HepG2 (cell line): ENCODE data around the gene TH. TPM values are rescaled to one million over a fixed set of nuclear protein-coding genes. Genes with fewer than 3 reads are reported as not detected.

Experiments
- ATAC-seq: fragments of 200-7000 bp; cut with Tn5 transposase; 3 replicates; pipeline ENCODE4 v1.9.1; 2020; ENCODE audit warnings: mild to moderate bottlenecking, moderate library complexity
- BruUV-seq: library from RNA; stranded (reverse); fragments of 400-500 nt; replicated peaks from 2 replicates; lab custom pipeline; 2021; lab: Mats Ljungman, UMichigan
- CTCF ChIA-PET: fragments of 300-600 bp; formaldehyde crosslinking; extraction: SDS; loops from one replicate; lab custom pipeline; 2021; ENCODE audit warnings: low total read pairs, inconsistent platforms, low intra/inter-chr PET ratio; lab: Yijun Ruan, JAX
- POLR2A ChIA-PET: fragments of 350-600 bp; sonication (Branson Sonifier 250); formaldehyde crosslinking; loops from one replicate; lab custom pipeline; 2020; ENCODE audit warnings: antibody characterized with exemption, inconsistent platforms; lab: Yijun Ruan, JAX
- DNase-seq: peaks from one replicate; pipeline ENCODE4 v3.0.0-alpha.2; 2015; ENCODE audit warnings: low spot score
- FAIRE-seq: peaks from 3 replicates; lab custom pipeline; 2011; peaks lifted over from hg19 to GRCh38; lab: Jason Lieb, UNC
- H2AFZ ChIP-seq: one replicate; pipeline ENCODE4 v1.6.1; 2011; ENCODE audit warnings: low read length, inconsistent platforms
- H3K27ac ChIP-seq: fragments of 300-600 bp; 3 replicates; pipeline ENCODE4 v1.8.0; 2011; ENCODE audit warnings: mixed run types, mild to moderate bottlenecking, mixed read lengths, low read length, inconsistent platforms; ENCODE audit not compliant: insufficient read depth; ENCODE audit errors: extremely low read length
- H3K27me3 ChIP-seq, 2 experiments: fragments of 200-600 bp in 1 of 2; 2 replicates in 1 of 2; 3 replicates in 1 of 2; pipeline versions ENCODE4 v1.6.0 to v1.8.0; 2011; ENCODE audit warnings: low read length in 2 of 2, mild to moderate bottlenecking in 2 of 2, moderate library complexity in 2 of 2, inconsistent platforms in 1 of 2; ENCODE audit not compliant: insufficient read depth in 2 of 2, control insufficient read depth in 1 of 2
- H3K36me3 ChIP-seq, 2 experiments: fragments of 200-600 bp in 1 of 2; replicated peaks in 1 of 2; 2 replicates in 1 of 2; 3 replicates in 1 of 2; pipeline versions ENCODE4 v1.5.1 to v1.8.0; 2011; ENCODE audit warnings: low read length in 2 of 2, inconsistent platforms in 1 of 2; ENCODE audit not compliant: insufficient read depth in 2 of 2, control insufficient read depth in 1 of 2
- H3K4me1 ChIP-seq: 2 replicates; pipeline ENCODE4 v1.5.1; 2012; ENCODE audit warnings: low read length, inconsistent platforms; ENCODE audit not compliant: insufficient read depth
- H3K4me2 ChIP-seq: 2 replicates; pipeline ENCODE4 v1.6.0; 2011; ENCODE audit warnings: low read depth, low read length, inconsistent platforms
- H3K4me3 ChIP-seq, 3 experiments: fragments of 200-600 bp in 1 of 3; sonication (generic), shearing (Covaris generic) in 1 of 3; replicated peaks in 1 of 3; 2 replicates each; pipeline ENCODE4 v1.5.1; 2011 to 2016; ENCODE audit warnings: low read length in 3 of 3, inconsistent platforms in 2 of 3, low read depth in 2 of 3, mild to moderate bottlenecking in 2 of 3, control low read depth in 1 of 3, mixed read lengths in 1 of 3; ENCODE audit not compliant: insufficient read depth in 1 of 3
- H3K79me2 ChIP-seq: one replicate; pipeline ENCODE4 v1.6.1; 2011; ENCODE audit warnings: low read length, inconsistent platforms; ENCODE audit not compliant: insufficient read depth
- H3K9ac ChIP-seq: 2 replicates; pipeline ENCODE4 v1.6.0; 2011; ENCODE audit warnings: mild to moderate bottlenecking, low read depth, low read length, inconsistent platforms; ENCODE audit not compliant: insufficient read depth
- H3K9me3 ChIP-seq: 2 replicates; pipeline ENCODE4 v1.5.1; 2012; ENCODE audit warnings: mild to moderate bottlenecking, low read length
- H4K20me1 ChIP-seq: 2 replicates; pipeline ENCODE4 v1.6.0; 2011; ENCODE audit warnings: inconsistent platforms, mild to moderate bottlenecking, low read length, moderate library complexity; ENCODE audit not compliant: insufficient read depth
- ARID2 ChIP-seq: sonication (generic); formaldehyde crosslinking; IDR thresholded peaks from 2 replicates; pipeline ENCODE4 v1.8.1; 2022; ENCODE audit warnings: mild to moderate bottlenecking, missing genetic modification reagents, borderline replicate concordance
- GATA4 ChIP-seq: sonication (generic); IDR thresholded peaks from 2 replicates; pipeline ENCODE4 v1.6.1; 2016; ENCODE audit warnings: antibody characterized with exemption, low read depth, borderline replicate concordance
- HES4 ChIP-seq: sonication (generic); formaldehyde crosslinking; IDR thresholded peaks from 2 replicates; pipeline ENCODE4 v1.9.0; 2021; ENCODE audit warnings: mild to moderate bottlenecking, missing genetic modification reagents, borderline replicate concordance
- KLF13 ChIP-seq: sonication (generic); formaldehyde crosslinking; IDR thresholded peaks from 2 replicates; pipeline ENCODE4 v1.4.0; 2020; ENCODE audit warnings: mild to moderate bottlenecking, missing genetic modification reagents
- KMT2A ChIP-seq: sonication (generic); formaldehyde crosslinking; IDR thresholded peaks from 2 replicates; pipeline ENCODE4 v1.4.0; 2020; ENCODE audit warnings: missing genetic modification reagents
- NCOR1 ChIP-seq: fragments of 200-600 bp; sonication (generic); IDR thresholded peaks from 2 replicates; pipeline ENCODE4 v1.7.0; 2017; ENCODE audit warnings: antibody characterized with exemption, low read length, borderline replicate concordance
- POLR2G ChIP-seq: fragments of 200-400 bp; formaldehyde crosslinking; IDR thresholded peaks from 2 replicates; pipeline ENCODE4 v1.6.1; 2018; ENCODE audit warnings: mild to moderate bottlenecking, low read depth, low read length, moderate library complexity
- RARA ChIP-seq: IDR thresholded peaks from 2 replicates; pipeline ENCODE4 v1.6.1; 2016; ENCODE audit warnings: missing genetic modification reagents, missing compliant biosample characterization
- SNAPC2 ChIP-seq: sonication (generic); formaldehyde crosslinking; IDR thresholded peaks from 2 replicates; pipeline ENCODE4 v1.8.1; 2022; ENCODE audit warnings: mild to moderate bottlenecking, missing genetic modification reagents
- XBP1 ChIP-seq: sonication (generic); formaldehyde crosslinking; IDR thresholded peaks from 2 replicates; pipeline ENCODE4 v1.5.0; 2020; ENCODE audit warnings: missing genetic modification reagents
- ZHX1 ChIP-seq: sonication (generic); formaldehyde crosslinking; IDR thresholded peaks from 2 replicates; pipeline ENCODE4 v1.8.1; 2022; ENCODE audit warnings: low read depth, mild to moderate bottlenecking, missing genetic modification reagents
- ZNF292 ChIP-seq: sonication (generic); formaldehyde crosslinking; IDR thresholded peaks from 2 replicates; pipeline ENCODE4 v1.8.1; 2022; ENCODE audit warnings: mild to moderate bottlenecking, low read depth, missing genetic modification reagents, borderline replicate concordance
- ZNF431 ChIP-seq: sonication (generic); formaldehyde crosslinking; IDR thresholded peaks from 2 replicates; pipeline ENCODE4 v1.9.0; 2022; ENCODE audit warnings: missing genetic modification reagents, low read depth, mild to moderate bottlenecking, borderline replicate concordance
- ZNF597 ChIP-seq: sonication (generic); formaldehyde crosslinking; IDR thresholded peaks from 2 replicates; pipeline ENCODE4 v1.5.0; 2020; ENCODE audit warnings: missing genetic modification reagents
- ZNF747 ChIP-seq: sonication (generic); formaldehyde crosslinking; IDR thresholded peaks from 2 replicates; pipeline ENCODE4 v1.8.1; 2023; ENCODE audit warnings: missing genetic modification reagents, mild to moderate bottlenecking, borderline replicate concordance
- ZSCAN20 ChIP-seq: sonication (generic); formaldehyde crosslinking; IDR thresholded peaks from 2 replicates; pipeline ENCODE4 v1.4.0; 2020; ENCODE audit warnings: missing genetic modification reagents, mild to moderate bottlenecking, borderline replicate concordance
- WGBS: methylation state at CpG from one replicate; pipeline ENCODE4 v1.1.6; 2017; ENCODE audit warnings: low lambda C conversion rate; 5-methylcytosine and 5-hydroxymethylcytosine counted together
- in situ Hi-C: cut with HindIII; loops from 2 replicates; pipeline ENCODE4 v1.10.0; 2017; ENCODE audit warnings: low pct_unique_long_range_greater_than_20kb; ENCODE audit not compliant: extremely low pct_ligation_motif_present
- intact Hi-C: fragments of 100-400 bp; cut with micrococcal nuclease; formaldehyde crosslinking; loops from one replicate; pipeline ENCODE4 v1.10.0; 2022; ENCODE audit not compliant: unreplicated experiment
- polyA plus RNA-seq, 8 experiments: library from polyadenylated mRNA; depleted of rRNA in 3 of 8; stranded (reverse) in 7 of 8; unstranded in 1 of 8; fragments of >200 nt; fragmentation: Illumina TruSeq in 4 of 8; extraction: Trizol in 4 of 8; gene quantifications; 2 replicates each; pipeline versions ENCODE4 v1.2.1 to v1.2.3, GENCODE V29; 2011 to 2016; ENCODE audit warnings: low read depth in 4 of 8, missing spikeins in 1 of 8, mixed read lengths in 1 of 8; ENCODE audit not compliant: insufficient read depth in 1 of 8
- total RNA-seq, 5 experiments: library from RNA; depleted of rRNA; stranded (reverse); fragments of >200 nt; fragmentation: Illumina TruSeq; extraction: Trizol; gene quantifications; 2 replicates each; pipeline ENCODE4 v1.2.3, GENCODE V29; 2016; ENCODE audit warnings: low read depth in 1 of 5
- TF ChIP-seq, protein P1 (sequence below): sonication (generic); formaldehyde crosslinking; IDR thresholded peaks from 2 replicates; pipeline ENCODE4 v1.4.0; 2020; ENCODE audit warnings: missing genetic modification reagents

The TH gene
- total and polyA plus RNA-seq, 2 of the 13 experiments (the other 11 are each of a cell fraction or from before 2014, with no cell fraction given): 0.36 TPM; not detected in 1

DNA sequence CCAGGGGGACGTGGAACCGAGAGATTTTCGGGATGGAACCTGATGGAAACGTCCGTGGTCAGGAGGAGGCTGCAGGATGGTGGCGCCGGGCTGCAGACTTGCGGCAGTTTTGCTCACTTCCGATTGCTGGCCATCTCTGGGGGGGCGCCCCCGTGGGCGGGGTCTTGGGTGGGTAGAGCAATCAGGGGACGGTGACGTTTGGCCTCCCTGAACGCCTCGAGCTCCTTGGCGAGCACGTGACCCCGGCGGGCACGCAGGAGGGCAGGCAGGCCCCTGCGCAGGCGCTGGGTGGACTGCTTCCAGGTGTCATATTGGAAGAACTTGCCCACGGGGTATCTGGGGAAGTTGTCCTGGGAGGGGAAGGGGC lies 38.8 kb downstream of the TH start (continued):
- TF ChIP-seq ZNF747 (0 out of 2 replicates have a peak, but pooled peaks have one; percentile 11), ZHX1 (peak; percentile 33)

- Histone ChIP-seq H3K4me2 (no peak overlapping the region), H3K79me2 (peaks cover 11% of the 10 kb centered on the region), H2AFZ (no peak overlapping the region), H3K9me3 (no peaks in the 10 kb centered on the region), H4K20me1 (peaks cover 66% of the 10 kb centered on the region), H3K4me3 (no peak overlapping the region), H3K27me3 (no peaks in the 10 kb centered on the region), H3K9ac (no peak overlapping the region), H3K27ac (no peak overlapping the region), H3K36me3 (peaks cover 24 to 47% of the 10 kb centered on the region in 2 experiments; a peak in 4 of 5 replicates), H3K4me1 (peaks cover 28% of the 10 kb centered on the region)
- CTCF ChIA-PET: no interaction called here
- WGBS: 87% methylated on average over 6 of the region's 6 CpGs
- DNase-seq: no peak
- POLR2A ChIA-PET: interaction anchor here (1.9 kb wide), 1 partner anchor 142 kb away, joined by 6 read pairs; no protein-coding TSS in a partner anchor
- no peak for FAIRE-seq
- no peak for ATAC-seq
- intact Hi-C loops: no loop called here
- in situ Hi-C loops: no loop called here
- BruUV-seq: no TSS peak
- TF ChIP-seq XBP1: no peak
- no peak for TF ChIP-seq HES4 (CRISPR knock-in tag)
- TF ChIP-seq SNAPC2 (CRISPR knock-in tag): no peak
- 0 out of 2 replicates have a peak, but pooled peaks have one; percentile 67 for TF ChIP-seq ARID2
- no peak for TF ChIP-seq KLF13 (CRISPR knock-in tag)
- no peak for TF ChIP-seq KMT2A (CRISPR knock-in tag)
- TF ChIP-seq ZNF597: no peak
- TF ChIP-seq ZNF292 (CRISPR knock-in tag): no peak
- TF ChIP-seq RARA: no peak
- 0 out of 2 replicates have a peak, but pooled peaks have one; percentile 39 for TF ChIP-seq NCOR1
- TF ChIP-seq POLR2G: peak; percentile 61; the same call in 1 of the 2 replicates
- TF ChIP-seq, protein P1, sequence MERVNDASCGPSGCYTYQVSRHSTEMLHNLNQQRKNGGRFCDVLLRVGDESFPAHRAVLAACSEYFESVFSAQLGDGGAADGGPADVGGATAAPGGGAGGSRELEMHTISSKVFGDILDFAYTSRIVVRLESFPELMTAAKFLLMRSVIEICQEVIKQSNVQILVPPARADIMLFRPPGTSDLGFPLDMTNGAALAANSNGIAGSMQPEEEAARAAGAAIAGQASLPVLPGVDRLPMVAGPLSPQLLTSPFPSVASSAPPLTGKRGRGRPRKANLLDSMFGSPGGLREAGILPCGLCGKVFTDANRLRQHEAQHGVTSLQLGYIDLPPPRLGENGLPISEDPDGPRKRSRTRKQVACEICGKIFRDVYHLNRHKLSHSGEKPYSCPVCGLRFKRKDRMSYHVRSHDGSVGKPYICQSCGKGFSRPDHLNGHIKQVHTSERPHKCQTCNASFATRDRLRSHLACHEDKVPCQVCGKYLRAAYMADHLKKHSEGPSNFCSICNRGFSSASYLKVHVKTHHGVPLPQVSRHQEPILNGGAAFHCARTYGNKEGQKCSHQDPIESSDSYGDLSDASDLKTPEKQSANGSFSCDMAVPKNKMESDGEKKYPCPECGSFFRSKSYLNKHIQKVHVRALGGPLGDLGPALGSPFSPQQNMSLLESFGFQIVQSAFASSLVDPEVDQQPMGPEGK (CRISPR knock-in tag): no peak
- TF ChIP-seq GATA4: 0 out of 2 replicates have a peak, but pooled peaks have one; percentile 23
- TF ChIP-seq ZSCAN20: no peak
- 0 out of 2 replicates have a peak, but pooled peaks have one; percentile 7 for TF ChIP-seq ZNF431 (CRISPR knock-in tag)
Observed at GRCh38 chr11:2132246-2132645, 39.4 kb downstream of the TH start.
